T-helper 2 cell treated with Interferon-gamma antibody and Interleukin-4, amounts not matched to agents 5 μg/mL and 100 μg/mL, for 36 hours (primary cell): ENCODE data around the gene L1TD1.
"Not testable (repeated sequence)": the region's sequence is repeated elsewhere in the genome, so short reads cannot be mapped to it uniquely, and the experiment has no call there.

ENCODE experiments used
- DNase-seq: peaks from one replicate; pipeline ENCODE4 v3.0.0; 2021; ENCODE audit warnings: low spot score
- H3K27ac Mint-ChIP-seq: one replicate; pipeline ENCODE4 v1.8.0; 2021; ENCODE audit warnings: mild to moderate bottlenecking, mixed read lengths
- H3K27me3 Mint-ChIP-seq: one replicate; pipeline ENCODE4 v1.8.0; 2021; ENCODE audit warnings: low read depth, mixed read lengths
- H3K36me3 Mint-ChIP-seq: one replicate; pipeline ENCODE4 v1.8.0; 2021; ENCODE audit warnings: low read depth, mixed read lengths
- H3K4me1 Mint-ChIP-seq: one replicate; pipeline ENCODE4 v1.8.0; 2021; ENCODE audit warnings: low read depth, mixed read lengths
- H3K4me3 Mint-ChIP-seq: one replicate; pipeline ENCODE4 v1.8.0; 2022; ENCODE audit warnings: mild to moderate bottlenecking, moderate library complexity, mixed read lengths
- H3K9me3 Mint-ChIP-seq: one replicate; pipeline ENCODE4 v1.8.0; 2021; ENCODE audit warnings: mixed read lengths

Gene L1TD1

DNA sequence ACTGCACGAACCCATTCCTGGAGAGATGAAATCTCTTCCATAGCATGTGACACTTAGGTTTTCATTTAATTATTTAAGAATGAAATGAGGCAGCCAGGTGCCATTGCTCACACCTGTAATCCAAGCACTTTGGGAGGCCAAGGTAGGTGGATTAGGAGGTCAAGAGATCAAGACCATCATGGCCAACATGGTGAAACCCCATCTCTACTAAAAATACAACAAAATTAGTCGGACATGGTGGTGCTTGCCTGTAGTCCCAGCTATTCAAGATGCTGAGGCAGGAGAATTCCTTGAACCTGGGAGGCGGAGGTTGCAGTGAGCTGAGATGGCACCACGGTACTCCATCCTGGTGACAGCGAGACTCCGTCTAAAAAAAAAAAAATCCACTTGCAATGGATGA lies 17.8 kb downstream of the L1TD1 start:
- Mint-ChIP-seq H3K4me3 (no peak overlapping the region), H3K27me3 (no peaks in the 10 kb centered on the region), H3K27ac (no peak overlapping the region), H3K4me1 (no peaks in the 10 kb centered on the region), H3K9me3 (peaks cover 11% of the 10 kb centered on the region), H3K36me3 (no peaks in the 10 kb centered on the region)
- DNase-seq = no peak

DNA sequence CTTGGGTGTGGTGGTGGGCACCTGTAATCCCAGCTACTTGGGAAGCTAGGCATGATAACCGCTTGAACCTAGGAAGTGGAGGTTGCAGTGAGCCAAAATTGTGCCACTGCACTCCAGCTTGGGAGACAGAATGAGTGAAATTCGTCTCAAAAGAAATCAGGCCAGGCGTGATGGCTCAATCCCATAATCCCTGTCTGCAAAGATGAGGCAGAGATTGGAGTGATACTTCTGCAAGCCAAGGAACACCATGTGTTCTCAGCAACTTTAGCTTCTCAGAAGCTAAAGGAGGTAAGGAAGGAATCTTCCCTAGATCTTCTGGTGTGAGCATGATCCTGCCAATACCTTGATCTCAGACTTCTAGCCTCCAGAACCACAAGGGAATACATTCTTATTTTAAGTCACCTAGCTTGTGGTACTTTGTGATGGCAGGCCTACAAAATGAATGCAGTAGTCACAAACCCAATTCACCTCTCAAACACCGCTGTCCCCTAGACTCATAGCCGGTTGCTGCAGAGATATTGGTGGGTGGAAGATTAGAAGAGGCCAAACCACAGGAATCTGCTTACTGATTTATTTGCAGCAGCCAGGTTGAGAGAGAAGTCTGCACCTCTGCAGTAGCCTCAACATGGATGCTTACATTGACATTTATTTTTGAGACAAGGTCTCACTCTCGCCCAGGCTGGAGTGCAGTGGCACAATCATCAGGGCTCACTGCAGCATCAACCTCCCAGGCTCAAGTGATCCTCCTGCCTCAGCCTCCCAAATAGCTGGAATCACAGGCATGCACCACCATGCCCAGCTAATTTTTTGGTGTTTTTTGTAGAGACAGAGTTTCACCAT lies 18.6 kb downstream of the L1TD1 start:
- H3K9me3 Mint-ChIP-seq = peaks cover 11% of the 10 kb centered on the region
- H3K36me3 Mint-ChIP-seq = no peaks in the 10 kb centered on the region
- no peak overlapping the region for H3K4me3 Mint-ChIP-seq
- no peak overlapping the region for H3K27ac Mint-ChIP-seq
- no peaks in the 10 kb centered on the region for H3K4me1 Mint-ChIP-seq
- no peak for DNase-seq
- H3K27me3 Mint-ChIP-seq = no peaks in the 10 kb centered on the region

DNA sequence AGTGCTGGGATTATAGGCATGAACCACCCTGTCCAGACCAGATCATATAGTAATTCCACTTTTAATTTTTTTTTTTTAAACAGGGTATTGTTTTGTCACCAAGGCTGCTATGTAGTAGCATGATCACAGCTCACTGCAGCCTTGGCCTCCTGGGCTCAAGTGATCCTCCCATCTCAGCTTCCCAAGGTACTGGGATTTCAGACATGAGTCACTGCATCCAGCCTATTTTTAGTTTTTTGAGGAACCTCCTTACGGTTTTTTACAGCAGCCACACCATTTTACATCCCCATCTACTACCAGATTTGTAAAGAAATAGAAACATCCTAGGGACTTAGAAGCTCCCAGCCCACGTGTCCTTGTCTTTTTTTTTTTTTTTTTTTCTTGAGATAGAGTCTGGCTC lies 24.0 kb downstream of the L1TD1 start:
- no peaks in the 10 kb centered on the region for H3K36me3 Mint-ChIP-seq
- H3K9me3 Mint-ChIP-seq = no peaks in the 10 kb centered on the region
- no peak for DNase-seq
- no peaks in the 10 kb centered on the region for H3K27me3 Mint-ChIP-seq
- H3K27ac Mint-ChIP-seq = no peak overlapping the region
- H3K4me3 Mint-ChIP-seq = no peak overlapping the region
- H3K4me1 Mint-ChIP-seq = no peaks in the 10 kb centered on the region

DNA sequence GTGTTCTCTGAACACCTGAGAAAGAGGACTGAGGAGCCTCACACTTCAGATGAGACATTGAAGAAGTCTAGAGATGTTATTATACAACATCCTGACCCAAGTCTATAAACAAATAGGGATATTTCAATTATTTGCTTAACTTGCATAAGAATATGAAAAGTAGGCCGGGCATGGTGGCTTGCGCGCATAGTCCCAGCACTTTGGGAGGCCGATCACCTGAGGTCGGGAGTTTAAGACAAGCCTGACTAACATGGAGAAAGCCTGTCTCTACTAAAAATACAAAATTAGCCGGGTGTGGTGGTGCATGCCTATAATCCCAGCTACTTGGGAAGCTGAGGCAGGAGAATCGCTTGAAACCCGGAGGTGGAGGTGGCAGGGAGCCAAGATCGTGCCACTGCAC lies 25.8 kb downstream of the L1TD1 start:
- not testable (repeated sequence) for H3K9me3 Mint-ChIP-seq, H3K27ac Mint-ChIP-seq, H3K27me3 Mint-ChIP-seq, H3K4me1 Mint-ChIP-seq, H3K4me3 Mint-ChIP-seq, DNase-seq, H3K36me3 Mint-ChIP-seq

DNA sequence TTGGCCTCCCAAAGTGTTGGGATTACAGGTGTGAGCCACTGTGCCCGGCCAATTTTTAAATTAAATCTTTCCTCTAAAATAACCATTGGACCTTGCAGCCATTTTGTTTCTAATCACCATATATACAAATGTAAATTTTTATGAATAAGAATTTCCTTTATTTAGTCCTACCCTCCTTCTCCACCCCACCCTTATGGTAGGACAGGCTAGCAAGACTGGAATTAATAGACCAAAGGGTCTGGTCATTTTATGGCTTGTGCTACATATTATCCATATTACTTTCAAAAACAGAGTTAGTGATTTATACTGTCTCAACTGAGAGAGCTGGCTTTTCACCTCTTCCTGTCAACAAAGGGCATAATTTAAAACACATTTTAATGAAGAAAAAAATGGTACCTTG lies 26.5 kb downstream of the L1TD1 start:
- no peaks in the 10 kb centered on the region for H3K36me3 Mint-ChIP-seq
- no peaks in the 10 kb centered on the region for H3K9me3 Mint-ChIP-seq
- no peaks in the 10 kb centered on the region for H3K4me1 Mint-ChIP-seq
- no peaks in the 10 kb centered on the region for H3K27me3 Mint-ChIP-seq
- DNase-seq = no peak
- no peak overlapping the region for H3K27ac Mint-ChIP-seq
- no peak overlapping the region for H3K4me3 Mint-ChIP-seq

DNA sequence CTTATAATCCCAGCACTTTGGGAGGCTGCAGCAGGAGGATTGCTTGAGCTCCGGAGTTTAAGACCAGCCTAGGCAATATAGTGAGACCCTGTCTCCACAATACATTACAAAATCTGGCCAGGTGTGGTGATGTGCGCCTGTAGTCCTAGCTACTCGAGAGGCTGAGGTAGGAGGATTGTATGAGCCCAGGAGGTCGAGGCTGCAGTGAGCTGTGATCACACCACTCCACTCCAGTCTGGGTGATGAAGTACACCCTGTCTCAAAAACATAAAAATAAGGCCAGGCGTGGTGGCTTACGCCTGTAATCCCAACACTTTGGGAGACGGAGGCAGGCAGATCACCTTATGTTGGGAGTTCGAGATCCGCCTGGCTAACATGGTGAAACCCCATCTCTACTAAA lies 27.7 kb downstream of the L1TD1 start:
- no peaks in the 10 kb centered on the region for H3K4me1 Mint-ChIP-seq
- no peak for DNase-seq
- H3K36me3 Mint-ChIP-seq = no peaks in the 10 kb centered on the region
- no peak overlapping the region for H3K4me3 Mint-ChIP-seq
- no peaks in the 10 kb centered on the region for H3K27me3 Mint-ChIP-seq
- no peaks in the 10 kb centered on the region for H3K9me3 Mint-ChIP-seq
- no peak overlapping the region for H3K27ac Mint-ChIP-seq

DNA sequence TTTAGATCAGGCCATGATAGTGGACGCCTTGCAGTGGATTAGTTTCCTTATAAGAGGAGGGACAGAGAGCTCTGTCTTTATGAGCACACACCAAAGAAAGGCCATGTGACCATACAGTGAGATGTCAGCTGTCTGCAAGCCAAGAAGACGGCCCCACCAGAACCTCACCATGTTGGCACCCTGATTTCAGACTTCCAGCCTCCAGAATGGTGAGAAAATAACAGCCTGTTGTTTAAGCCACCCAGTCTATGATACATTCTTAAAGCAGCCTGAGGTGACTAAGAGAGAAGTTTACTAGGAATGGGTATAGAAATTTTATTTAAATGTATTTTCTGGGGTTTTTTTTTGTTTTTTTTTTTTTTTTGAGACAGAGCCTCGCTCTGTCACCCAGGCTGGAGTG lies 29.5 kb downstream of the L1TD1 start:
- Mint-ChIP-seq H3K36me3 (no peaks in the 10 kb centered on the region), H3K27ac (no peak overlapping the region), H3K9me3 (no peaks in the 10 kb centered on the region), H3K27me3 (no peaks in the 10 kb centered on the region), H3K4me3 (no peak overlapping the region), H3K4me1 (no peaks in the 10 kb centered on the region)
- no peak for DNase-seq

GRCh38 chr1:62227496-62227895 lies 32.8 kb downstream of the L1TD1 start:
- no peaks in the 10 kb centered on the region for H3K4me1 Mint-ChIP-seq
- no peak overlapping the region for H3K4me3 Mint-ChIP-seq
- no peaks in the 10 kb centered on the region for H3K36me3 Mint-ChIP-seq
- no peak overlapping the region for H3K27ac Mint-ChIP-seq
- peaks cover 2% of the 10 kb centered on the region for H3K27me3 Mint-ChIP-seq
- H3K9me3 Mint-ChIP-seq = no peaks in the 10 kb centered on the region
- DNase-seq = no peak

DNA sequence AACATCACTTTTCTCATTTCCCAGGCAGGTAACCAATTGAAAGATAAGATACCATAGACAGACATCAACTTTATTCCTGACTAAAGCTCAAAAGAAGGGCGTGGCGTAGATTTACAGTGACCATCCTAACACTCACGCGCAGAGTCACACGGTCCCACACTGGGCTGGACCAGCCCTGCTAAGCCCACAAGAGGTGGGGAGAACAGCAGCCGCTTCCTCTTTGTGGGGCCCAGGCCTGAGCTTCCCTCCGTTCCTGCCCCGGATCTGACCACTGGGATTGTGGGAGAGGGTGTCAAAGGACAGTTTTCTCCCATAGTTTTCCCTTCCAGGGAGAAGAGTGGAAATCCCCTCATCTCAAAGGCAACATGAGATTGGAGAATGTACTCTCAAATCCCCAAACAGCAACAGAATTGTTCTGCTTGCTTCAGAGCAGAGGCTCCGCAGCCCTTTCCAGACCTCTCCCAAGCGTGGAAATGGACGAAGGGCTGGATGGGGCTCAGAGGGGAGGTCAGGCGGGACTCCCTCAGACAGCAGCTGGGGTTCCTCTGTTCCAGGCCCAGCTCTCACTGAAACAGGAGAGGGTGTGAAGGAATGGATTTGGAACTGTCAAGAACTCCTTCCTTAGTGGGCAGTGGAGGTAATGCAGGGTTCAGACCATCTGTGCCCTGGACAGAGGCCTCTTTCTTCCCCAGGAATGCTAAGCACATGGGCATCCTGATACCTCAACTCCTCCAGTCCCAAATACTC lies 33.7 kb downstream of the L1TD1 start:
- no peak for DNase-seq
- Mint-ChIP-seq H3K36me3 (no peaks in the 10 kb centered on the region), H3K4me3 (no peak overlapping the region), H3K9me3 (no peaks in the 10 kb centered on the region), H3K4me1 (no peaks in the 10 kb centered on the region), H3K27me3 (peaks cover 2% of the 10 kb centered on the region), H3K27ac (no peak overlapping the region)

GRCh38 chr1:62228883-62229187 lies 34.2 kb downstream of the L1TD1 start:
- no peaks in the 10 kb centered on the region for H3K9me3 Mint-ChIP-seq
- H3K4me1 Mint-ChIP-seq = no peaks in the 10 kb centered on the region
- H3K36me3 Mint-ChIP-seq = no peaks in the 10 kb centered on the region
- no peak overlapping the region for H3K27ac Mint-ChIP-seq
- no peak overlapping the region for H3K4me3 Mint-ChIP-seq
- peaks cover 2% of the 10 kb centered on the region for H3K27me3 Mint-ChIP-seq
- DNase-seq = no peak

DNA sequence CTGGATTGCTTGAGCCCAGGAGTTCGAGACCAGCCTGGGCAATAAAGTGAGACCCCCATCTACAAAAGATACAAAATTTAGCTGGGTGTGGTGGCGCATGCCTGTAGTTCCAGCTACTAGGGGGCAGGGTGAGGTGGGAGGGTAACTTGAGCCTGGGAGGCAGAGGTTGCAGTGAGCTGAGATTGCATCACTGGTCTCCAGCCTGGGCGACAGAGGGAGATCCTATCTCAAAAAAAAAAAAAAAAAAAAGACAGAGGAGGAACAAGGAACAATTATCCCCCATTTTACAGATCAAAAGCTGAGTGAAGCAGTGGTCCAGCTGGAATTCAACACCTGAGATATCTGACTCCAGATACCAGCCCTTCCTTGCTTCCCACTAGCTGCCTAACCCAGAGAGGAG lies 34.8 kb downstream of the L1TD1 start:
- peaks cover 2% of the 10 kb centered on the region for H3K27me3 Mint-ChIP-seq
- no peak overlapping the region for H3K4me3 Mint-ChIP-seq
- no peaks in the 10 kb centered on the region for H3K9me3 Mint-ChIP-seq
- no peaks in the 10 kb centered on the region for H3K36me3 Mint-ChIP-seq
- no peak for DNase-seq
- no peak overlapping the region for H3K27ac Mint-ChIP-seq
- H3K4me1 Mint-ChIP-seq = no peaks in the 10 kb centered on the region

DNA sequence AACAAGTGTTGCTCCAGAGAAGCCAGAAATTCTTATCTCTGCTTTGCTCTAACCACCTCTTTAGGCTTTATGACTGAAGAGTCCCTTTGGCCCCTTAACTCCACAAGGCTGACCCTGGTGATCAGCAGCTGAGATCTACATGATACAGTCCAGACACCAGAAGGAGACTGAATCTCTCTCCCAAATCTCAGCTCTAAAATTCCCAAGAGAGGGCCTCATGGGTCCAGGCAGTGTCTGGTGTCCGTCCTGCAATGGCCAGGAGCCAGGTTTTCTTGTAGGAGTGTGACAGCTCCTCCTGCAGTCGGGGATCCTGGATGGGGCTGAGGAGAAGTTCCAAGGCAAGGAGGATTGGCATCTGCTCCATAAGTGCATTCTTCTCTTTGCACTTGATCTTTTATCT lies 35.3 kb downstream of the L1TD1 start:
- Mint-ChIP-seq H3K9me3 (no peaks in the 10 kb centered on the region), H3K4me3 (no peak overlapping the region), H3K36me3 (no peaks in the 10 kb centered on the region), H3K27ac (no peak overlapping the region), H3K4me1 (no peaks in the 10 kb centered on the region), H3K27me3 (peaks cover 2% of the 10 kb centered on the region)
- no peak for DNase-seq

DNA sequence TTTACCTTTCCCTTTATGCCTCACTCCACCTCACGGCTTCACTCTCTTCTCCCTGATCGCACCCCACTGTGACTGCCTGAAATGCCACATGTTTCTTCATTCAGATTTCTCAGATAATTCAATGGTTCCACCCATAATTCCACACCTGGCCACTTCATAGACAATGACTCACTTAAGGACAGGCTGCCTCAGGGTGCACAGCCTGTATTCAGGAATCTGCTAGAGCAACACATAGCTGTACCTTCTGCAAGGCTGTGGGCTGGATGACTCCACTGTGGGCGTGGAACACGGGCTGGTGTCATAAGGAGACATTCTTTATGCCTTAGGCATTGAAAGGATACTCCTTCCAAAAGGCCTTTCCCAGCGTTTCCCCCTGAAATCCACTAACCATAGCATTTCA lies 36.1 kb downstream of the L1TD1 start:
- Mint-ChIP-seq H3K4me3 (no peak overlapping the region), H3K27me3 (peaks cover 2% of the 10 kb centered on the region)

GRCh38 chr1:62232871-62233278 lies 38.2 kb downstream of the L1TD1 start:
- no peak for DNase-seq
- H3K9me3 Mint-ChIP-seq = no peaks in the 10 kb centered on the region
- H3K4me3 Mint-ChIP-seq = no peak overlapping the region
- no peaks in the 10 kb centered on the region for H3K36me3 Mint-ChIP-seq
- H3K27me3 Mint-ChIP-seq = peaks cover 2% of the 10 kb centered on the region
- no peaks in the 10 kb centered on the region for H3K4me1 Mint-ChIP-seq
- no peak overlapping the region for H3K27ac Mint-ChIP-seq

More for the DNA sequence above, 36.1 kb downstream of the L1TD1 start:
- H3K4me1 Mint-ChIP-seq = no peaks in the 10 kb centered on the region
- H3K27ac Mint-ChIP-seq = no peak overlapping the region
- no peaks in the 10 kb centered on the region for H3K9me3 Mint-ChIP-seq
- DNase-seq = no peak
- no peaks in the 10 kb centered on the region for H3K36me3 Mint-ChIP-seq
